ENCODE data around the gene OVOL2. TPM values are rescaled to one million over a fixed set of nuclear protein-coding genes. Genes with fewer than 3 reads are reported as not detected.
A peak's percentile ranks its signal among the peaks of the same experiment; 100 is the strongest.
"Not testable (repeated sequence)": the region's sequence is repeated elsewhere in the genome, so short reads cannot be mapped to it uniquely, and the experiment has no call there.

Gene OVOL2
- 1 to 10 TPM in 1 of 4 donors, under 1 TPM in 1, not detected in 2; 0.30 to 2.4 TPM for total RNA-seq

GRCh38 chr20:18057101-18057993 lies at the start of gene OVOL2:
Gene OVOL2 (minus strand): TSS chr20:18057916. CDS start chr20:18057634, 282 bp downstream.
- TF ChIP-seq POLR2A (IDR thresholded peaks at IDR 0.05) (no peak), CTCF (IDR thresholded peaks at IDR 0.05) (no peak)
- Histone ChIP-seq H3K4me3 (peak within 1 kb of the TSS in 1 of 2 donors; percentile 24), H3K4me1 (peaks cover 0 to 4% of the 10 kb centered on the region in 2 donors), H3K9me3 (no peaks in the 10 kb centered on the region), H3K27me3 (peaks cover 0 to 48% of the 10 kb centered on the region in 2 donors), H3K27ac (no peak within 1 kb of the TSS), H3K36me3 (no peaks in the 10 kb centered on the region)
- DNase-seq, result no peak
- intact Hi-C loops (cut with DNase I; ENCODE audit: low total_unique reads), result no loop called here

- intact Hi-C loops (cut with DNase I; ENCODE audit: low total_unique reads), result no loop called here
These were observed 45.8 kb upstream of the OVOL2 start for GRCh38 chr20:18103497-18103896.

DNA sequence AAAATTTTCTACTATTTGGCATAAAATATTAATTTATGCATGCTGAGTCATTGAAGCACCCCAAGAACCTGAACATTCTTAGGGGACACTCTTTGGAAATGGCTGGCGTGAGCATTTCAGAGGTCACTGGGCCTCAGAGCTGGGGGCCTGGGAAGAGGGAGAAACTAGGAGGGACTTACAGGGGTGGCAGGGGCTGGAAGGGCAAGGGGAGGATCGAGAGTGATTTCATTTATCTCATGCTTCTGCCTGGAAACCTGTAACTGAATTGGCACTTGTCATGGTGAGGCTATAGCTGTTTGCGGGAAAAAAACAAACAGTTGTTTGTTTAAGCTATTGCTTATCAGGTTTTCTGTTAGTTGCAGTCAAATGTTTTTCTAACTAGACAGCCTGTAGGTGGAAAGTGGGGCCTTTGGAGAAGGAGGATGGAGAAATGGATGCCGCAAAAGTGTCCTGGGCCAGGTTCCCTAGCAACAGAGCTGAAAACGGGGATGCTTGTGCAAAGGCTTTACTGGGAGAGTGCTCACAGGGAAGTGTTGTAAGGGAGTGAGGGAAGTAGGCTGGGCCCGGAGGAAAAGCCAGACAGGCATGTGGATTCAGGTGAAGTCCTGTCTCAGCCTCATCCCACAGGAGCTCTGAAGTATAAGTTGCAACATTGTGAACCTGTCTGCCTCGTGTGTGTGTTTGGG lies 43.6 kb upstream of the OVOL2 start:
- Histone ChIP-seq H3K27ac (no peak overlapping the region), H3K9me3 (no peaks in the 10 kb centered on the region), H3K36me3 (no peaks in the 10 kb centered on the region), H3K27me3 (no peaks in the 10 kb centered on the region), H3K4me3 (no peak overlapping the region), H3K4me1 (no peaks in the 10 kb centered on the region)
- TF ChIP-seq POLR2A (IDR thresholded peaks at IDR 0.05), result no peak
- TF ChIP-seq CTCF (IDR thresholded peaks at IDR 0.05), result no peak
- no peak for DNase-seq
- intact Hi-C loops (cut with DNase I; ENCODE audit: low total_unique reads), result no loop called here

More at GRCh38 chr20:18103497-18103896, 45.8 kb upstream of the OVOL2 start:
- H3K27me3 ChIP-seq, result no peaks in the 10 kb centered on the region
- H3K9me3 ChIP-seq, result no peaks in the 10 kb centered on the region
- TF ChIP-seq POLR2A (IDR thresholded peaks at IDR 0.05), result no peak
- TF ChIP-seq CTCF (IDR thresholded peaks at IDR 0.05), result no peak
- DNase-seq, result no peak
- H3K36me3 ChIP-seq, result no peaks in the 10 kb centered on the region
- no peak overlapping the region for H3K27ac ChIP-seq
- no peak overlapping the region for H3K4me3 ChIP-seq
- H3K4me1 ChIP-seq, result no peaks in the 10 kb centered on the region

GRCh38 chr20:18100569-18100968 lies 42.9 kb upstream of the OVOL2 start:
- H3K4me3 ChIP-seq; intact Hi-C loops (cut with DNase I; ENCODE audit: low total_unique reads); H3K27ac ChIP-seq; H3K27me3 ChIP-seq; H3K36me3 ChIP-seq; H3K9me3 ChIP-seq; H3K4me1 ChIP-seq; DNase-seq: not testable (repeated sequence)

DNA sequence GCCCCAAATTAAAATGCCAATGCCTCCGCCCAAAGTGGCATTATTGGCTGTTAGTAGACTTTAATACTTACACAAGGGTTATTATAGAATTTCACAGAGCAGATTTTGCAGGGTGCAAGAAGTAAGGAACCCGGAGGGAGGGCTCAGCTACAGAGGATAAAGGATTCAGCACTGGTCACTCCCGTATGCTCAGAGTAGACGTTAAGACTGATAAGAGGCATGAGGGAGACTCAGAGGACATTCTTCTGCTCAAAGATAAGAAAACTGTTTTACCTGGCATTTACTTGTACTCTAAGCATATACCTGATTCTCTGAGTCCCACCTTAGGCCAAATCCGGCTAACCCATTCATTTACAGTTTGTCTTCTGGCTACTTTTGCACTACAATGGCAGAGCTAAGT lies 36.5 kb upstream of the OVOL2 start:
- intact Hi-C loops (cut with DNase I; ENCODE audit: low total_unique reads), result no loop called here
- H3K4me3 ChIP-seq, result no peak overlapping the region
- H3K36me3 ChIP-seq, result no peaks in the 10 kb centered on the region
- H3K4me1 ChIP-seq, result no peaks in the 10 kb centered on the region
- DNase-seq, result no peak
- no peaks in the 10 kb centered on the region for H3K9me3 ChIP-seq
- H3K27ac ChIP-seq, result no peak overlapping the region
- TF ChIP-seq CTCF (IDR thresholded peaks at IDR 0.05) (no peak), POLR2A (IDR thresholded peaks at IDR 0.05) (no peak)
- H3K27me3 ChIP-seq, result no peaks in the 10 kb centered on the region

Measured in uterus (tissue), 4 donors.